ENCODE results near the gene MED12L. TPM values are rescaled to one million over a fixed set of nuclear protein-coding genes. Genes with fewer than 3 reads are reported as not detected.

The MED12L gene
- total and polyA plus RNA-seq, 9 of the 15 experiments (the other 6 are each of a cell fraction or from before 2014, with no cell fraction given): not detected

DNA sequence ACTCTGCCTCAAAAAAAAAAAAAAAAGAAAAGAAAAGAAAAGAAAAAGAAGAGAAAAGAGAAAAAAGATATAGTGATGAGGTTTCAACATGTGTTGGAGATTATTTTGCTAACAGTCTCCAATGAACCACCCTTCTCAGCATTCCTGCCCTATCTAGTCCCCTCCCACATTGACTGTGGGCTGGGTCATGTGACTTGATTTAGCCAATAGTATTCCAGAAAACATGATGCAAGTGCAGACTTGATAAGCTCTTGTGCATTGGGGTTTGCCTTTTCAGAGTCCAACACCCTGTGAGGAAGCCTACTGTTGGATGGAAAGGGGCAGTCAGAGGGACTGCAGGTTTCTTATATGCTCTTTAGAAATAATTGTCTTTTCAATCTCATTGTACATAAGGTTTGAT is 37.8 kb upstream of the MED12L start (continued):
- TF ChIP-seq SRSF9 (IDR thresholded peaks at IDR 0.05; ENCODE audit: borderline replicate concordance, low read depth, low read length) (no peak), CBFA2T2 (conservative IDR thresholded peaks at IDR 0.05) (peak; percentile 40; the same call in 1 of the 2 replicates), GTF2A2 (tag; IDR thresholded peaks at IDR 0.05) (no peak), ZNF445 (CRISPR knock-in tag; IDR thresholded peaks at IDR 0.05; ENCODE audit: low read depth) (no peak), NCOR1 (IDR thresholded peaks at IDR 0.05) (no peak), LEF1 (IDR thresholded peaks at IDR 0.05) (no peak), BHLHE40 (IDR thresholded peaks at IDR 0.05; ENCODE audit: low read length) (no peak), FOS (IDR thresholded peaks at IDR 0.05; ENCODE audit: extremely low read depth, insufficient read length) (peak; percentile 16), IFI16 (CRISPR knock-in tag; IDR thresholded peaks at IDR 0.05) (no peak), YBX1 (IDR thresholded peaks at IDR 0.05) (no peak), ZNF311 (CRISPR knock-in tag; IDR thresholded peaks at IDR 0.05) (no peak), SMARCB1 (IDR thresholded peaks at IDR 0.05; ENCODE audit: insufficient read length, low read depth) (no peak), PHB (CRISPR knock-in tag; IDR thresholded peaks at IDR 0.05) (no peak), MTA3 (IDR thresholded peaks at IDR 0.05; ENCODE audit: borderline replicate concordance) (no peak), ZNF184 (CRISPR knock-in tag; IDR thresholded peaks at IDR 0.05) (no peak), CTBP1 (IDR thresholded peaks at IDR 0.05; ENCODE audit: borderline replicate concordance) (no peak), ETV6 (IDR thresholded peaks at IDR 0.05; ENCODE audit: borderline replicate concordance in 1 of 2, low read depth in 2 of 2, low read length in 1 of 2) (no peak), ETV6 (CRISPR knock-in tag; IDR thresholded peaks at IDR 0.05; ENCODE audit: borderline replicate concordance) (no peak), TFAM (CRISPR knock-in tag; conservative IDR thresholded peaks at IDR 0.05) (no peak), ARID1B (IDR thresholded peaks at IDR 0.05) (no peak), RBM17 (IDR thresholded peaks at IDR 0.05; ENCODE audit: borderline replicate concordance, low read depth, low read length) (no peak)
- TF ChIP-seq, protein P1, sequence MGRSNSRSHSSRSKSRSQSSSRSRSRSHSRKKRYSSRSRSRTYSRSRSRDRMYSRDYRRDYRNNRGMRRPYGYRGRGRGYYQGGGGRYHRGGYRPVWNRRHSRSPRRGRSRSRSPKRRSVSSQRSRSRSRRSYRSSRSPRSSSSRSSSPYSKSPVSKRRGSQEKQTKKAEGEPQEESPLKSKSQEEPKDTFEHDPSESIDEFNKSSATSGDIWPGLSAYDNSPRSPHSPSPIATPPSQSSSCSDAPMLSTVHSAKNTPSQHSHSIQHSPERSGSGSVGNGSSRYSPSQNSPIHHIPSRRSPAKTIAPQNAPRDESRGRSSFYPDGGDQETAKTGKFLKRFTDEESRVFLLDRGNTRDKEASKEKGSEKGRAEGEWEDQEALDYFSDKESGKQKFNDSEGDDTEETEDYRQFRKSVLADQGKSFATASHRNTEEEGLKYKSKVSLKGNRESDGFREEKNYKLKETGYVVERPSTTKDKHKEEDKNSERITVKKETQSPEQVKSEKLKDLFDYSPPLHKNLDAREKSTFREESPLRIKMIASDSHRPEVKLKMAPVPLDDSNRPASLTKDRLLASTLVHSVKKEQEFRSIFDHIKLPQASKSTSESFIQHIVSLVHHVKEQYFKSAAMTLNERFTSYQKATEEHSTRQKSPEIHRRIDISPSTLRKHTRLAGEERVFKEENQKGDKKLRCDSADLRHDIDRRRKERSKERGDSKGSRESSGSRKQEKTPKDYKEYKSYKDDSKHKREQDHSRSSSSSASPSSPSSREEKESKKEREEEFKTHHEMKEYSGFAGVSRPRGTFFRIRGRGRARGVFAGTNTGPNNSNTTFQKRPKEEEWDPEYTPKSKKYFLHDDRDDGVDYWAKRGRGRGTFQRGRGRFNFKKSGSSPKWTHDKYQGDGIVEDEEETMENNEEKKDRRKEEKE (IDR thresholded peaks at IDR 0.05; ENCODE audit: borderline replicate concordance in 1 of 2, control insufficient read depth in 1 of 2, low read depth in 2 of 2, low read length in 1 of 2): no peak
- TF ChIP-seq, protein P2, sequence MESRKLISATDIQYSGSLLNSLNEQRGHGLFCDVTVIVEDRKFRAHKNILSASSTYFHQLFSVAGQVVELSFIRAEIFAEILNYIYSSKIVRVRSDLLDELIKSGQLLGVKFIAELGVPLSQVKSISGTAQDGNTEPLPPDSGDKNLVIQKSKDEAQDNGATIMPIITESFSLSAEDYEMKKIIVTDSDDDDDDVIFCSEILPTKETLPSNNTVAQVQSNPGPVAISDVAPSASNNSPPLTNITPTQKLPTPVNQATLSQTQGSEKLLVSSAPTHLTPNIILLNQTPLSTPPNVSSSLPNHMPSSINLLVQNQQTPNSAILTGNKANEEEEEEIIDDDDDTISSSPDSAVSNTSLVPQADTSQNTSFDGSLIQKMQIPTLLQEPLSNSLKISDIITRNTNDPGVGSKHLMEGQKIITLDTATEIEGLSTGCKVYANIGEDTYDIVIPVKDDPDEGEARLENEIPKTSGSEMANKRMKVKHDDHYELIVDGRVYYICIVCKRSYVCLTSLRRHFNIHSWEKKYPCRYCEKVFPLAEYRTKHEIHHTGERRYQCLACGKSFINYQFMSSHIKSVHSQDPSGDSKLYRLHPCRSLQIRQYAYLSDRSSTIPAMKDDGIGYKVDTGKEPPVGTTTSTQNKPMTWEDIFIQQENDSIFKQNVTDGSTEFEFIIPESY (CRISPR knock-in tag; IDR thresholded peaks at IDR 0.05): no peak
- TF ChIP-seq, protein P3, sequence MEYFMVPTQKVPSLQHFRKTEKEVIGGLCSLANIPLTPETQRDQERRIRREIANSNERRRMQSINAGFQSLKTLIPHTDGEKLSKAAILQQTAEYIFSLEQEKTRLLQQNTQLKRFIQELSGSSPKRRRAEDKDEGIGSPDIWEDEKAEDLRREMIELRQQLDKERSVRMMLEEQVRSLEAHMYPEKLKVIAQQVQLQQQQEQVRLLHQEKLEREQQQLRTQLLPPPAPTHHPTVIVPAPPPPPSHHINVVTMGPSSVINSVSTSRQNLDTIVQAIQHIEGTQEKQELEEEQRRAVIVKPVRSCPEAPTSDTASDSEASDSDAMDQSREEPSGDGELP (CRISPR knock-in tag; IDR thresholded peaks at IDR 0.05; ENCODE audit: borderline replicate concordance): no peak
- TF ChIP-seq, protein P4, sequence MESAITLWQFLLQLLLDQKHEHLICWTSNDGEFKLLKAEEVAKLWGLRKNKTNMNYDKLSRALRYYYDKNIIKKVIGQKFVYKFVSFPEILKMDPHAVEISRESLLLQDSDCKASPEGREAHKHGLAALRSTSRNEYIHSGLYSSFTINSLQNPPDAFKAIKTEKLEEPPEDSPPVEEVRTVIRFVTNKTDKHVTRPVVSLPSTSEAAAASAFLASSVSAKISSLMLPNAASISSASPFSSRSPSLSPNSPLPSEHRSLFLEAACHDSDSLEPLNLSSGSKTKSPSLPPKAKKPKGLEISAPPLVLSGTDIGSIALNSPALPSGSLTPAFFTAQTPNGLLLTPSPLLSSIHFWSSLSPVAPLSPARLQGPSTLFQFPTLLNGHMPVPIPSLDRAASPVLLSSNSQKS (CRISPR knock-in tag; IDR thresholded peaks at IDR 0.05): no peak

Data from K562 (cell line).